ENCODE data around the gene FUZ.
A peak's percentile ranks its signal among the peaks of the same experiment; 100 is the strongest.

The FUZ gene

DNA sequence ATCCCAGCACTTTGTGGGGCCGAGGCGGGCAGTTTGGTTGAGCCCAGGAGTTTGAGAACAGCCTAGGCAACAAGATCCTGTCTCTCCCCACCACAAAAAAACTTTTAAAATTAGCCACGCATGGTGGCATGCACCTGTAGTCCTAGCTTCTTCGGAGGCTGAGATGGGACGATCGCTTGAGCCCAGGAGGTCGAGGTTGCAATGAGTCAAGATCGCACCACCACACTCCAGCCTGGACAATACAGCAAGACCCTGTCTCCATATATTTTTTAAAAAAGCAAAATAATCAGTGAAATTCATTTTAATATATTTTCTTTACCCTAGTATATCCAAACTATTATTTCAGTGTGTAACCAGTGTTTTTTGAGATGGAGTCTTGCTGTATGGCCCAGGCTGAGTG lies 38.1 kb downstream of the FUZ start:
- no peak for DNase-seq

DNA sequence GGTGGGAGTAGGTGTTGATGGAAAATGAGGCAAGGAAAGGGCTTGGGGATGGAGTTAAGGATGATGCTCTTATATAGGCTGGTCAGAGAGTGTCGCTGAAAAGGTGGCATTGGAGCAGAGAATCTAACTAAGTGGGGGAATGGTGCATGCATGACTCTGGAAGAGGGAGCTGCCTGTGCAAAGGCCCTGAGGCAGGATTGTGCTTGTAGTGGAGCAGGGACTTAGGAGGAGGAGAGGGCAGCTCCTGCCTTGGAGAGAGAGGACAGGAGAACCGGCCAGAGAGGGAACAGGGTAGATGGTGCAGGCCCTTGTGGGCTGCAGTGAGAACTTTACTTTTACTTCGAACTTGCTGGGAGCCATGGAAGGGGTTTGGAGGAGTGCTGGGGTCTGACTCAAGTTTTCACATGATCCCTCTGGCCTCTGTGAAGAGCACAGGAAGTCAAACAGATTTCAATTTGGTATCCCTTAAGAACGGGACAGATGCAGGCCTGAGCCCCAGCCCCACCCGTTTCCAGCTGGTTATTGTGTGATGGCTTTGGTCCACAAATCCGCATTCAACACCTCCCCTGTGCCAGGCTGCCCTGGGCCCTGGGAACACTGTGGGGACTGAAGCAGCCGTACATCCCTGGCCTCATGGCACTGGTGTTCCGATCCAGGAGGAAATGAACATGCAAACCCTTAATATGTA lies 39.3 kb downstream of the FUZ start:
- no peak for DNase-seq

DNA sequence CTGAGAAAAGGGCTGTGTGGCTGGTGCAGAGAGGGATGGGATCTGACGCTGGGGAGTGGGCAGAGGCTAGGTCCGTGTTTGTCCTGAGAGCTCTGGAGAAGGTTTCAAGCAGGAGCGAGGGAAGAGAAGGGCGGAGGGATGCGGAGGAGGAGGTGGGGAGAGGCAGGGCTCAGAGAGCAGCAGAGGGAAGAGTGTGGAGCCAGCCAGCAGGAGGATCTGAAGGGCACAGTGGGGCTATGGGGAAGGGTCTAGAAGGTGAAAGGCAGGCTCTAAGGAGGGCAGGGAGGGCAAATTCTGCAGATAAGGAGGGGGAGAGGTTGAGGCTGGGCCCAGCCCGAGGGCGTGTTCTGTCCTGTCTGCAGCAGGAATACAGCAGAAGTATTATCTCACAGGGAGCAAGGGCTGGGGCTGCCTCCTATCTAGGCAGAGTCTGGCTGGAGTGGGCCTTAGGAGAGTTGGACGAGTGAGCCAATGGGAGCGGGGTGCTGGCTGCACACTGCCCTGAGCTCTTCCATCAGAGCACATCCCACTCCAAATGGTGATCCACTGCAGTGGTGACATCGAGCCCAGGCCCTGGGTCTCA lies 40.2 kb downstream of the FUZ start:
- DNase-seq = no peak

DNA sequence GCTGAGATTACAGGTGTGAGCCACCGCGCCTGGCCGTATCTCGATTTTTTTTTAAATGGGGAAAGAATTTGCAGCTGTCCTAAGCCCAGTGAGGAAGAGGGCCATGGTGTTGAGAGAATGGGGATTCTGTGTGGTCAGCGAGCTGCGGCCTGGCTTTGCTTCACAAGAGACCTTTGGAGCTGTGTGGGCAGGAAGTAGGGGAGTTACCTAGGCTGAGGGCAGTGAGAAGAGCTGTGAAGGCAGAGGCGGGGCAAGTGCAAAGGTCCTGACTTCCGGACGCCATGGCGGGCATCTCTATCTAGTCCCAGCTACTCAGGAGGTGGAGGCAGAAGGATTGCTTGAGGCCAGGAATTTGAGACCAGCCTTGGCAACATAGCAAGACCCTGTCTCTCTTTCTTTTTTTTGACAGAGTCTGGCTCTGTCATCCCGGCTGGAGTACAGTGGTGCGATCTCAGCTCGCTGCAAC lies 41.4 kb downstream of the FUZ start:
- no peak for DNase-seq

DNA sequence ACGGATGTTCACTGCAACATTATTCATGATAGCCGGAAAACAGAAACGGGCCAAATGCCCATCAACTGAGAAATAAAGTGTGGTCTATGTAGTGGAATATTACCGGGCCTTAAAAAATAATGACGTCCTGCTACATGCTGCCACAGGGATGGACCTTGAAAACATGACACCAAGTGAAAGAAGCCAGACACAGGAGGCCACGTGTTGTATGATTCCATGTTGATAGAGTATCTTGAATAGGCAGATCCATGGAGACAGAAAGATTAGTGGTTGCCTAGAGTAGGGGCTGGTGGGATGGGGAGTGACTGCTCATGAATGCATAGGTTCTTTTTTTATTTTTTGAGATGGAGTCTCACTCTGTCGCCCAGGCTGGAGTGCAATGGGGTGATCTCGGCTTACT lies 42.6 kb downstream of the FUZ start:
- DNase-seq = no peak

DNA sequence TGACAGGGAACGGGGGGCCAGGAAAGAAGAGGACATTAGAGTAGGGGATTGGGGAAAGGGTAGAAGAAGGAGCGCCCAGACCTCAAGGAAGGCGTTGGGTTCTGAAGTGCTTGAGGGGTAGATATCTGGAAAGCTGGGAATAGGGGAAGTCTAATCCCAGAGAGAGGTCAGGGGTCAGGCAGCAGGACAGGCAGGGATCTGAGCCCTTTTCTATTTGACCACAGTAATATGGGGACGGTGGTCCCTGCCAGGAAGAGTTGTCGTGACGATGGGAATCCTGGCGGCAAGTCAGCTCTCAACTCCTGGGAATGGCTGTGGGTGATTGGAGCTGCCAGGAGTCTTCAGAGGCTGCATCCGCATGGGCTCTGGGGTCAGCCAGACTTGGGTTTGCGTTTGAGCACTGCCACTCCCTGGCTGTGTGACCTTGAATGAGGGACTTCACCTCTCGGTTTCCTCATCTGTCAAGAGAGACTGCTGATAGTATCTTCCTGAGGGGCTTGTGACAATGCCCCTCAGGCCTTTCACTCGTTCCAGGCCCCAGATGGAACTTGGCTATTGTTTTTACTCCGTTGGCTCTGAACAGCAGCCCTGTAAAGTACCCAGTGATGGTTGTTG lies 45.0 kb downstream of the FUZ start:
- DNase-seq = no peak

DNA sequence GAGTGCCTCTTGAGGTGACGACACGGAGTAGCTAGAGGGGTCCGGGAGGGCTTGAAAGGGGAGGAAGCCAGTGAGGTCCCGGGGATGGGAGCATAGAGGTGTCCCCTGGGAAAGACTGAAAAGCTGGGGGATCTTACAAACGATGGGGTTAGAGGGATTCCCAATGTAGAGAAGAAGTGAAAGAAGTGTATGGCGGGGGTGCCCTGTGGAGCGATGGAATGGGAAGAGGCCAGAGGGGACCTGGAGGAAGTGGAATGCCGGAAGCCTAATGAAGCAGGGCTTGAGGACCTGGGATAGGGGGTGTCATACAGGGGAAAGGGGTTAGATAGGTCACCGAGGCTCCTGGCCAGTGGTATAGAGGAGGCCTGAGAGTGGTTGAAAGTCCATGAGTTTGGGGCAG lies 45.7 kb downstream of the FUZ start:
- DNase-seq = no peak

DNA sequence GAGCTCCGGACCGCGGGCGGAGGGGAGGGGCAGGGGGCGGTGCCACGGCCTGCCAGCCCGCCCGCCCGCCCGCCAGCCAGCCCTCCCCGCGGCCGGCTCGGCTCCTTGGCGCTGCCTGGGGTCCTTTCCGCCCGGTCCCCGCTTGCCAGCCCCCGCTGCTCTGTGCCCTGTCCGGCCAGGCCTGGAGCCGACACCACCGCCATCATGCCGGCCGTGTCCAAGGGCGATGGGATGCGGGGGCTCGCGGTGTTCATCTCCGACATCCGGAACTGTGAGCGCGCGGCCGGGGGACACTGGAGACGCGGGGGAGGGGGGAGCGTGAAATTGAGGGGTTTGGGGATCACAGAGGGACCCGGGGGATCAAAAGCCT lies 46.2 kb downstream of the FUZ start, which contains the start of gene AP2A1:
TSS of gene AP2A1 (plus strand) at position 72 of the 370 bp plus-strand sequence. CDS start at position 205, 133 bp downstream.
- DNase-seq = no peak

DNA sequence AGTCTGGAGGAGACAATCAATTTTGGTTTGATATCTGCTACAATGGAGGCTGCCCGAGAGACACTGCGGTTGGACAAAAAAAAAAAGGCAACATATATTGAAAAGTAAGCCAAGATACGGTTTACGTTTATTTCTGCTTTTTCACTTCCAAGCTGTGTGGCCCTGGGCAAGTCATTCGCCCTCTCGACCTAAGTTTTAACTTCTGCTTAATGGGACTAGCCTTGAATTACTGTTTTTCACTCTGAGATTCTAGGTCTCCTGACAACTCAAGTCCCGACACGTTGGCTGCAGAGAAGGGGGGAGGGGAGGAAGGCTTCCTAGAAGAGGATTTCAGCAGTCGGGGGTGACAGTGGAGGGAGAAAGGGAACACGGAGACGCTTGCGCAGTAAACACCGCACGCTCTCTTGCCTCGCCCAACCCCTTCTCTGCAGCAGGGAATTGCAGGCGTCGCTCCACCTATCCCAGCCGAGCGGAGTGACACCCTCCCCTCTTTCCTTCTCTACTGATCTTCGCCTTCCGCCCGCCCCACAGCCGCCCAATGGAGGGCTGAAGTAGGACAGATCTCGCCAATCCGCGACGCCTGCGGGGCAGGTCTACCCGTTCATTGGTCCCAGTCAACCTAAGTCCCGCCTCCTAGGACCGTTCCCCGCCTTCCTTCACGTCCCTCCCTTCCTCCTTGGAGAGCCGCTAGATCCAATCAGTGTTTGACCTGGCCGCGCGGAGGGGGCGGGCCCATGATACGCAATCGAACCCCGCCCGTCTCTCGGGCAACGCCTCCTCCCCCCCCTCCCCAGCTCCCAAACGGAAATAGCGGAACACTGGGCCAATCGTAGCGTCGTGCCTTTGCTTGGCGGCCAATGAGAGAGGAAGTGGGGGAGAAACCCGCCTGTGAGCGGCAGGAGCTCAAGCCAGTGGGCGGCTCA lies 46.8 kb downstream of the FUZ start:
- DNase-seq = peak; percentile 100

DNA sequence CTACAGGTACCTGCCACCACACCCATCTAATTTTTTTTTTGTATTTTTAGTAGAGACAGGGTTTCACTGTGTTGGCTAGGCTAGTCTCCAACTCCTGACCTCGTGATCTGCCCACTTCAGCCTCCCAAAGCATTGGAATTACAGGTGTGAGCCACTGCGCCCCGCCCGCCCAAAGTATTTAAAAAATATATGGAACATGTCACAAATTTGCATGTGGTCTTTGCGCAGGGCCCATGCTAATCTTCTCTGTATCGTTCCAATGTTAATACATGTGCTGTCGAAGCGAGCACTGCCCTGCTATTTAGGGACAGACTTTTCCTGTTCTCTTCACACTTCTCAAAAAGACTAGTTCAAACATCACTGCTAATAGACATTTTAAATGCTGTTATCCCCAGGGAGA lies 48.8 kb downstream of the FUZ start:
- no peak for DNase-seq

DNA sequence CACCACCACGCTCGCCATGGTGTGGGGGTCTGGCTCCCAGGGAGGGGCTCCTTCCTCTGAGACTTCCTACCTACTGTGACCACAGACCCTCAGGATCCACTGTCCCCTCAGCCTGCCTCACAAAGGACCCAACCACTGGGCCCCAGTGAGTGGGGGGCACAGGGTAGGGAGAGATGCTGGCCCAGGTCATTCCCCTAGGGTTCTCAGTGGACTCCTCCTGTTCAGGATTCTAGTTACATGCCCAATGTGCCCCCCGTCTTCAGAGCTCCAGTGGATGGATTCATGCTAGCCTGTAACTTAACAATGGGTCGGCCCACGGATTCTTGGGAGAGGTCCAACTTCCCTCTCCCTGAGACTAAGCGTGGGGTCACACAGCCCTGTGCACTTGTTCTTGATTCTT lies 49.9 kb downstream of the FUZ start, which contains the start of gene TSKS:
TSS of gene TSKS (minus strand) at position 77 of the 400 bp plus-strand sequence. CDS start at position 18, 59 bp downstream.
- DNase-seq = no peak

DNA sequence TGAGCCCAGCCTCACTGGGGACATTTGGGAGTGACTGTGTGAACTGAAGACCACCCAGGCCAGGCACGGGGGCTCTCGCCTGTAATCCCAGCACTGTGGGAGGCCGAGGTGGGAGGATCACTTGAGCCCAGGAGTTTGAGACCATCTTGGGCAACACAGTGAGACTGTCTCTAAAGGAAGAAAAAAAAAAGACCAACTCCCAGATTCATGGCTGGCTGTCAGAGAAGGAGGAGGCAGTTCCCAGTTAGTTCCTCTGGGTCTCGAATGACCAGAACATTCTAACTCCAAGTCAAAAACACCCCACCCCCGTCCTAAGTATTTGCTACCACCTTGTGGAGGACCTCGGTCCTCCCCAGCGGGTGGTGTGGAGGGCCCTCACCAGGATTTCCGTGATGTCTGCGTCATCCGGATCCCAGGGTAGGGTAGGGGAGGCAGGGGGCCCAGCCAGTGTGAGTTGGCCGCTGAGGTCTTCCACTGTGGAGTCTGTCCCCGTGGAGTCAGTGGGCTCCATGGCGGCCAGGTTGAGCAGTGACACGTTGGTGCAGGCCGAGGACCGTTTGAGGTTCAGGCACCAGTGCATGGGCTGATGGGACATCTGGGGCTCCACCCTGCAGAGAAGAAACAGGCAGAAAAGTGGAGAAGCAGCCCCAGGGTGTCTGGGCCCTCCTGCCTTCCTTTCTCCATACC lies 51.3 kb downstream of the FUZ start:
- DNase-seq = no peak

DNA sequence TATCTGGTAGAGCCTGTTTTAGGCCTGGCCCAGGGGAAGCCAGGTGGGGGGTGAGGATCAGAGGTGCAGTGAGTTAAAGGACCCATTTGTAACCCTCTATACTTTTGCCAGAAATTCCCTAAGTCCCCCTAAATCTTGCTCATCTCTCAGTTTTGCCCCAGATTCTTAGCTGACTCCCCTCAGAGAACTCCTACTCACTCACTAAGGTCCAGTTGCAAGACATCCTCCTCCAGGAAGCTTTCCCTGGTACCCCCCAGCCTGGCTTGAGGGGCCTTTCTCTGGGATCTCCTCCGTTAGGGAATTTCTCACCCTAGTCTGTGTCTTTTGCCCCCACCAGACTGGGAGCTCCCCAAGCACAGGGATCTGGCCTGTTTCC lies 51.9 kb downstream of the FUZ start:
- no peak for DNase-seq

DNA sequence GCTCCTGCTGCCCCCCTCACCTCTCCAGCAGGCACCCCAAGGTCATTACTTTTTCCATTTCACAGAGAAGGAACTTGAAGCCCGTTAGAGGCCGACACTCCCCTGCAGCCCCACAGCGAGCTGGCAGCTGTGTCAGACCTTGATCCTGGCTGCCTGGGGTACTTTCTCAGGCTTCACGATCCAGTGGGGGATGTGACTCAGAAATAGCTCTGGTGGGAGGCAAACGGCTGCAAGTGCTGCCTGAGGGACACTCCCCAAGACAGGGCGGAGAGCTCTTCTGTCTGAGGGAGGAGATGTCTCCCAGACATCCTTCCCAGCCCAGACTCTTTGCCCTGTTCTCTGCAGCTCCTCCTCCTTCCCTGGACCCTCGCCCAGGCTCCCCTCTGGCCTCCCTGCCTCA lies 54.8 kb downstream of the FUZ start:
- DNase-seq = no peak
